Breast epithelium (tissue), 4 donors: ENCODE data around the gene STXBP6. TPM values are rescaled to one million over a fixed set of nuclear protein-coding genes. Genes with fewer than 3 reads are reported as not detected.

Source experiments
- DNase-seq, 2 donors: peaks; one replicate each; pipeline ENCODE4 v3.0.0-alpha.2; 2019; ENCODE audit warnings: low spot score in 2 of 2
- H3K27ac ChIP-seq, 2 donors: fragments of 200-600 bp; sonication (generic) in 1 of 2; one replicate each; pipeline ENCODE4 v1.5.1; 2016 to 2019; ENCODE audit warnings: mild to moderate bottlenecking in 1 of 2
- H3K27me3 ChIP-seq, 2 donors: fragments of 200-600 bp; sonication (generic) in 1 of 2; one replicate each; pipeline versions ENCODE4 v1.5.1 to v1.6.0; 2017 to 2019; ENCODE audit warnings: control low read depth in 1 of 2, mild to moderate bottlenecking in 1 of 2
- H3K36me3 ChIP-seq: fragments of 200-600 bp; one replicate; pipeline ENCODE4 v1.5.1; 2019
- H3K4me1 ChIP-seq, 2 donors: fragments of 200-600 bp; sonication (generic); one replicate each; pipeline ENCODE4 v1.5.1; 2016 to 2019; ENCODE audit warnings: control low read depth in 1 of 2
- H3K4me3 ChIP-seq, 3 donors: fragments of 200-600 bp; sonication (generic); 1 replicate in 2 of 3; 2 replicates in 1 of 3; pipeline ENCODE4 v1.5.1; 2016 to 2019; ENCODE audit warnings: mild to moderate bottlenecking in 3 of 3, moderate library complexity in 2 of 3
- H3K9me3 ChIP-seq, 2 donors: fragments of 200-600 bp; sonication (generic) in 1 of 2; one replicate each; pipeline ENCODE4 v1.5.1; 2016 to 2019; ENCODE audit warnings: control low read depth in 1 of 2
- POLR2A ChIP-seq: fragments of 450-650 bp; IDR thresholded peaks from one replicate; pipeline ENCODE4 v1.6.1; 2016; ENCODE audit warnings: antibody characterized with exemption, mild to moderate bottlenecking, moderate library complexity
- POLR2AphosphoS5 ChIP-seq, 3 donors: sonication (generic); formaldehyde crosslinking; IDR thresholded peaks; one replicate each; pipeline ENCODE4 v1.6.1; 2017; ENCODE audit warnings: antibody characterized with exemption in 3 of 3
- intact Hi-C: fragments of 100-400 bp; cut with DNase I; formaldehyde crosslinking; loops from one replicate; pipeline ENCODE4 v1.15.1; 2023; ENCODE audit warnings: low total_unique reads
- total RNA-seq, 3 donors: library from RNA; depleted of rRNA; stranded (reverse); fragments of >200 nt; gene quantifications; one replicate each; pipeline ENCODE4 v1.1.0, GENCODE V29; 2016
- TF ChIP-seq, protein P1 (sequence below), 3 donors: fragments of 450-650 bp; IDR thresholded peaks; one replicate each; pipeline ENCODE4 v1.5.1; 2016 to 2017; ENCODE audit warnings: antibody characterized with exemption in 3 of 3, mild to moderate bottlenecking in 3 of 3, moderate library complexity in 3 of 3

The STXBP6 gene
- total RNA-seq, 3 donors from 2014 or later = 2.6 to 8.3 (median 5.3) TPM

- Histone ChIP-seq H3K4me1 (no peaks in the 10 kb centered on the region), H3K4me3 (no peak overlapping the region), H3K27ac (peak overlapping the region; percentile 33 to 55), H3K27me3 (no peaks in the 10 kb centered on the region), H3K9me3 (no peaks in the 10 kb centered on the region), H3K36me3 (no peaks in the 10 kb centered on the region)
- intact Hi-C loops = no loop called here
- DNase-seq = peak in 1 of 2 donors; percentile 17
- TF ChIP-seq, protein P1, sequence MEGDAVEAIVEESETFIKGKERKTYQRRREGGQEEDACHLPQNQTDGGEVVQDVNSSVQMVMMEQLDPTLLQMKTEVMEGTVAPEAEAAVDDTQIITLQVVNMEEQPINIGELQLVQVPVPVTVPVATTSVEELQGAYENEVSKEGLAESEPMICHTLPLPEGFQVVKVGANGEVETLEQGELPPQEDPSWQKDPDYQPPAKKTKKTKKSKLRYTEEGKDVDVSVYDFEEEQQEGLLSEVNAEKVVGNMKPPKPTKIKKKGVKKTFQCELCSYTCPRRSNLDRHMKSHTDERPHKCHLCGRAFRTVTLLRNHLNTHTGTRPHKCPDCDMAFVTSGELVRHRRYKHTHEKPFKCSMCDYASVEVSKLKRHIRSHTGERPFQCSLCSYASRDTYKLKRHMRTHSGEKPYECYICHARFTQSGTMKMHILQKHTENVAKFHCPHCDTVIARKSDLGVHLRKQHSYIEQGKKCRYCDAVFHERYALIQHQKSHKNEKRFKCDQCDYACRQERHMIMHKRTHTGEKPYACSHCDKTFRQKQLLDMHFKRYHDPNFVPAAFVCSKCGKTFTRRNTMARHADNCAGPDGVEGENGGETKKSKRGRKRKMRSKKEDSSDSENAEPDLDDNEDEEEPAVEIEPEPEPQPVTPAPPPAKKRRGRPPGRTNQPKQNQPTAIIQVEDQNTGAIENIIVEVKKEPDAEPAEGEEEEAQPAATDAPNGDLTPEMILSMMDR (IDR thresholded peaks at IDR 0.05) = no peak
- TF ChIP-seq POLR2AphosphoS5 (IDR thresholded peaks at IDR 0.05) = no peak
- no peak for TF ChIP-seq POLR2A
Observed at GRCh38 chr14:24861083-24861630, 188.8 kb downstream of the STXBP6 start.

DNA sequence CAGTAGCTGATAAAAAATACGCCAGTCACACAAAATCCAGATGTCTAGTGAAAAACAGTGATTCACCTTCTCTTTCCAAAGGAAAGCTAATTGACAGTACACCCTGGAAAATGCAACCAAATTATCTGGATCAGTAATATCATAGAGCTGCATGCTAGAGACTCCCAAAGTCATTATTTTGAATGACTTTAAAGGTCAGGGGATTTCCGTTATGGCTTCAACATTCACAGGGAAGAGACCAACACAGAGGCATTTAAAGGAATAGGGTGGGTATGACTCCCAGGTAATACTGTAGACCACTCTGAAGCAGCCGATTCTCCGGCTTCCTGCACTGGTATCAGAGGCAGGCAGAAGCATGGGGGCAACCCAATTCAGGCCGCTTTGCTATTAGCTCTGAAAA lies 190.4 kb downstream of the STXBP6 start:
- Histone ChIP-seq H3K27me3 (no peaks in the 10 kb centered on the region), H3K36me3 (no peaks in the 10 kb centered on the region), H3K4me3 (no peak overlapping the region), H3K27ac (no peak overlapping the region), H3K4me1 (no peaks in the 10 kb centered on the region), H3K9me3 (no peaks in the 10 kb centered on the region)
- no peak for DNase-seq
- intact Hi-C loops = no loop called here
- TF ChIP-seq POLR2A = no peak

- TF ChIP-seq, protein P1 (IDR thresholded peaks at IDR 0.05) = no peak
- TF ChIP-seq POLR2AphosphoS5 (IDR thresholded peaks at IDR 0.05) = no peak
- no peak for TF ChIP-seq POLR2A
- Histone ChIP-seq H3K27me3 (no peaks in the 10 kb centered on the region), H3K27ac (no peak overlapping the region), H3K9me3 (no peaks in the 10 kb centered on the region), H3K4me3 (no peak overlapping the region), H3K4me1 (no peaks in the 10 kb centered on the region), H3K36me3 (no peaks in the 10 kb centered on the region)
- DNase-seq = no peak
- intact Hi-C loops = no loop called here
Observed at GRCh38 chr14:24858684-24859083, 191.3 kb downstream of the STXBP6 start.

GRCh38 chr14:24858052-24858451 lies 191.9 kb downstream of the STXBP6 start:
- Histone ChIP-seq H3K36me3 (no peaks in the 10 kb centered on the region), H3K27me3 (no peaks in the 10 kb centered on the region), H3K4me1 (no peaks in the 10 kb centered on the region), H3K4me3 (no peak overlapping the region), H3K27ac (no peak overlapping the region), H3K9me3 (no peaks in the 10 kb centered on the region)
- intact Hi-C loops = no loop called here
- DNase-seq = no peak
- no peak for TF ChIP-seq POLR2A
- TF ChIP-seq, protein P1 (IDR thresholded peaks at IDR 0.05) = no peak
- TF ChIP-seq POLR2AphosphoS5 (IDR thresholded peaks at IDR 0.05) = no peak

DNA sequence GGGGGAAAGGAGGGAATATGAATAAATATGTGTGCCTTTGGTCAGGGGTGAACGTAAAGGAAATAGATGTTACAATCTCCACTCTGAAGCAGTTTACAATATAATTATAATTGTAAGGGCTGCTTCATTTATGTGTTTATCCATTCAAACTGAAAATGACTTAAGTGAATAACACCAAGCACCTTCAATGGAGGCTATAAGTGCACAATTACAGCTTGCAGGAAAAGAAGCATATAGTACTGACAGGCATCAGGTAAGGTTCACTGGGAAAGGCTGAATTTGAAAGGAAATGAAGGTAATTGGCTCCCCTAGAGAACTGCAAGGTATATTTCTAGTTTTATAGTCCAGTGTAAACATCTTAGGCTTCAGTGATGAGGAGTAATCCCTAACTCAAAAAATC lies 192.7 kb downstream of the STXBP6 start:
- intact Hi-C loops = no loop called here
- H3K27ac ChIP-seq = no peak overlapping the region
- no peak for DNase-seq

GRCh38 chr14:24853446-24853845 lies 196.5 kb downstream of the STXBP6 start:
- H3K27ac ChIP-seq = no peak overlapping the region
- no peaks in the 10 kb centered on the region for H3K9me3 ChIP-seq
- H3K36me3 ChIP-seq = no peaks in the 10 kb centered on the region
- TF ChIP-seq, protein P1 (IDR thresholded peaks at IDR 0.05) = no peak
- TF ChIP-seq POLR2AphosphoS5 (IDR thresholded peaks at IDR 0.05) = no peak
- no peak for TF ChIP-seq POLR2A
- no peak for DNase-seq
- H3K4me1 ChIP-seq = no peaks in the 10 kb centered on the region
- H3K4me3 ChIP-seq = no peak overlapping the region
- intact Hi-C loops = loop anchor here (5.0 kb wide), 1 partner anchor 274 kb away; no protein-coding TSS in a partner anchor
- H3K27me3 ChIP-seq = no peaks in the 10 kb centered on the region

More for the DNA sequence above, 192.7 kb downstream of the STXBP6 start:
- Histone ChIP-seq H3K36me3 (no peaks in the 10 kb centered on the region), H3K27me3 (no peaks in the 10 kb centered on the region), H3K9me3 (no peaks in the 10 kb centered on the region), H3K4me1 (no peaks in the 10 kb centered on the region), H3K4me3 (no peak overlapping the region)
- no peak for TF ChIP-seq POLR2AphosphoS5 (IDR thresholded peaks at IDR 0.05)
